Effector memory CD4-positive, alpha-beta T cell (primary cell): ENCODE results near the gene IGFL3.

Source experiments
- DNase-seq, 3 donors: peaks; one replicate each; pipeline ENCODE4 v3.0.0-alpha.2; 2020
- H3K27ac ChIP-seq: 2 replicates; pipeline ENCODE4 v1.7.0; 2013; ENCODE audit warnings: mild to moderate bottlenecking, low read length, moderate library complexity; ENCODE audit not compliant: insufficient read depth, poor library complexity, severe bottlenecking
- H3K27me3 ChIP-seq: replicated peaks from 2 replicates; pipeline ENCODE4 v1.7.0; 2013; ENCODE audit warnings: mild to moderate bottlenecking, low read length; ENCODE audit not compliant: insufficient read depth, control insufficient read depth, poor library complexity, severe bottlenecking
- H3K36me3 ChIP-seq: 2 replicates; pipeline ENCODE4 v1.7.0; 2013; ENCODE audit warnings: mild to moderate bottlenecking, low read length, moderate library complexity; ENCODE audit not compliant: control insufficient read depth, insufficient read depth
- H3K4me1 ChIP-seq: 2 replicates; pipeline ENCODE4 v1.7.0; 2013; ENCODE audit warnings: low read length, mild to moderate bottlenecking; ENCODE audit not compliant: control insufficient read depth, insufficient read depth, poor library complexity, severe bottlenecking
- H3K4me3 ChIP-seq: 2 replicates; pipeline ENCODE4 v1.7.0; 2013; ENCODE audit warnings: low read length, low read depth, mild to moderate bottlenecking; ENCODE audit not compliant: insufficient read depth, poor library complexity, severe bottlenecking
- H3K9me3 ChIP-seq: 2 replicates; pipeline ENCODE4 v1.7.0; 2013; ENCODE audit warnings: mild to moderate bottlenecking, low read length, moderate library complexity; ENCODE audit not compliant: control insufficient read depth

IGFL3 gene

DNA sequence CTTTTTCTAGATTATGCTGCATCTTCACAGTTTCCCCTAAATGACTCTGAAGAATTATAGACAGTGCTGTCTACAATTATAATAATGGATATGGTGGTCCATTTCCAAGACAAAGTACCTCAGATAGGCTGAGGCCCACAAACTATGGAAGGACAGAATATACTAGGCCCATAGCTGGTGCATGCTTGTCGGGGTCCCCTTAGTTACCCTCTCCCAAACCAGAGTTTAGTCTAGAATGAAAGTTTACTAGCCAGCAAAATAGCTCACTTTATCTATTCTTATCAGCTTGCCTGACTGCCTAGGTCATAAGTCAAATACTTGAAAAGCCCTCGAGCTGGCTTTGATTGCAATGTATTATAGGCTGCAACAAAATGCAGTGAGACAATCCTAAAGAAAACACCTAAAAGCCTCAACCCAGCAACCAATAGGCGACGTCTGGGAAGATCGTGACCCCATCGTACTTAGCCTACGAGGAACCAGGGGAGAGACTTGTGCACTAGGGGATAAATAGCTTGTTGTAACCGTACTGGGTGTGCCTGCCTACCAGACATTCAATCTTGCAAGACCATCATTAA is 22.8 kb upstream of the IGFL3 start:
- no peak for DNase-seq
- H3K27me3 ChIP-seq = no peaks in the 10 kb centered on the region

DNA sequence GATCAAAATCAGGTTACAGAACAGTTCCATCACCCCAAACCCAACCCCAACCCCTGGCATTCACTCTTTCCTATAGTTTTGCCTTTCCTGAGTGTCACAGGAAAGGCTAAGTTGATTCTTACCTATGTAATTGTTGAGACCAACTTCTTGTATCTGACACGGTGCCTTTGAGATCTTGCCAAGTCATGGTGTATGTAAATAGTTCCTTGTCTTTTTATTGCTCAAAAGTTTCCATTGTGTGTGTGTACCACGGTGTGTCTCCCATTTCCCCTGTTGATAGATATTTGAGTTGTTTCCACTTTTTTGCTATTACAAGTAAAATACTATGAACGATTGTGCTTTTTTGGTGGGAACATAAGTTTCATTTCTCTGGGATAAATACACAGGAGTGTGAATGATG is 20.3 kb upstream of the IGFL3 start:
- Histone ChIP-seq H3K4me3 (no peak overlapping the region), H3K36me3 (no peaks in the 10 kb centered on the region), H3K27ac (no peak overlapping the region), H3K27me3 (no peaks in the 10 kb centered on the region), H3K4me1 (no peaks in the 10 kb centered on the region), H3K9me3 (no peaks in the 10 kb centered on the region)
- no peak for DNase-seq

More for the DNA sequence above, 22.8 kb upstream of the IGFL3 start:
- H3K27ac ChIP-seq = no peak overlapping the region
- no peaks in the 10 kb centered on the region for H3K36me3 ChIP-seq
- no peaks in the 10 kb centered on the region for H3K4me1 ChIP-seq
- no peaks in the 10 kb centered on the region for H3K9me3 ChIP-seq
- no peak overlapping the region for H3K4me3 ChIP-seq

DNA sequence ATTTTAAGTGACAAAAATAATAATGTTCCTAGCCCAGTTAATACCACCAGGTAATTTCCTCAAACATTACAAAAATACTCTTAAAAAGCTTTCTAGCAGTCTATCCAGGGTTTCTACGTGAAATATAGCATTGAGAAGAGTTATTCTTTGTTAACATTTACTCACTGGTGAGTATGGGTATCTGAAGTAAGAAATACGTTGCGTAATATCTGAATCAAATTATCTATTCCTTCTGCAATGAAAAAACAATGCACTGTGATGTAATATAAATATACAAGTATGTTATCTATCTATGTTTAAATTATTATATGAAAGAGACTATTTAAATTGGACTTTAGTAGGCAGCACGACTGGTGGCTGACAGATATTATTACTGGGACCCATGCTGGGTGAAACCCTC is 17.8 kb upstream of the IGFL3 start:
- Histone ChIP-seq H3K36me3 (no peaks in the 10 kb centered on the region), H3K27ac (no peak overlapping the region), H3K4me1 (no peaks in the 10 kb centered on the region), H3K4me3 (no peak overlapping the region), H3K9me3 (no peaks in the 10 kb centered on the region), H3K27me3 (peaks cover 3% of the 10 kb centered on the region)
- no peak for DNase-seq

DNA sequence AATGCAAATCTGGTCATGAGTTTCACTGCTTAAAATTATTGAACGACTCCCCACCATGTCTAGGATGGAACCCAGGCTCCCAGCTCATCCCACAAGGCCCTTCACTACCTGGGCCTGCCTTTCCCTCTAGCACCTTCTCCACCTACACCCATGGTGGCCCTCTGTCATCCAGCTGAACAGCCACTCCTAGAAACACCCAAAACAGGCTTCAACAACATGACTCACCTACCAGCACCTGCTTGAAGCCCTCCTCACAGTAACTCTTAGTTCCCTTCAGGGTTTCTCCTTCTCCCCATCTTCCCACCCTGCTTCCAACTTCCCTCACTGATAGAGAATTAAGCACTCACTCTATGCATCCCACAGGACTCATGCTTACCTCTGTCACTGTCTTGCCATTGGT is 16.9 kb upstream of the IGFL3 start:
- DNase-seq = no peak
- no peak overlapping the region for H3K4me3 ChIP-seq
- H3K27me3 ChIP-seq = peaks cover 3% of the 10 kb centered on the region
- no peaks in the 10 kb centered on the region for H3K9me3 ChIP-seq
- H3K27ac ChIP-seq = no peak overlapping the region
- no peaks in the 10 kb centered on the region for H3K4me1 ChIP-seq
- no peaks in the 10 kb centered on the region for H3K36me3 ChIP-seq

DNA sequence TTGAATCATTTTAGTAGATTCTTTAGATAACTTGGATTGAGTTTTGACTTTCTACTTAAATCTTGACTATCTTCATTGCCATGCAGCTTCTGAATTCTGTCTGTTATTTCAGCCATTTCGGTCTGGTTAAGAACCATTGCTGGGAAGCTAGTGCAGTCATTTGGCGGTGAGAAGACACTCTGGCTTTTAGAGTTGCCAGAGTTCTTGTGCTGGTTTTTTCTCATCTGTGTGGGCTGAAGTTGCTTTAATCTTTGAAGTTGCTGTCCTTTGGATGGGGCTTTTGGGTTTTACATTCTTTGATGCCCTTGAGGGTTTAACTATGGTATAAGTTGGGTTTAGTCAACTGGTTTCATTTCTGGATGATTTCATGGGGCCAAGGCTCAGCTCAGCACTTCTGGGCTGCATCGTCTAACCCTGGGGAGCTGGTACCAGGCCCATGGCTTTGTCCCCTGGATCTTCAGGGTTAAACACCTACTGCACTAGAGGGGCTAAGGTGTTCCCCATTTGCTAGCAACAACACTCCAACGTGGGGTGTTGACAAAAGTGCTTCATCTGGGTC is 13.5 kb upstream of the IGFL3 start:
- no peak for DNase-seq

DNA sequence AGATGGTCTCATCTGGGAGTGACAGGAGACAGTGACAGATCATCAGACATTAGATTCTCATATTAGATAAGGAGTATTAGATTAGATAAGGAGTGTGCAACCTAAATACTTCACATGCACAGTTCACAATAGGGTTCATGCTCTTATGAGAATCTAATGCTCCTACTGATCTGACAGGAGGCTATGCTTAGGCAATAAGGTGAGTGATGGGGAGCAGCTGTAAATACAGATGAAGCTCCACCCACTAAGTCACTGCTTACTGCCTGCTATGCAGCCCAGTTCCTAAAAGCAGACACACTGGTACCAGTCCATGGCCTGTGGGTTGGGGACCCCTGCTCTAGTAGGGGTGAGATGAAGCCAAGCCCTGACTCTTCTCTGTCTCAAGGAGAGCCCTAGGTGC is 10.0 kb upstream of the IGFL3 start:
- Histone ChIP-seq H3K27me3 (peaks cover 5% of the 10 kb centered on the region), H3K4me1 (no peaks in the 10 kb centered on the region), H3K9me3 (no peaks in the 10 kb centered on the region), H3K4me3 (no peak overlapping the region), H3K36me3 (no peaks in the 10 kb centered on the region), H3K27ac (no peak overlapping the region)
- DNase-seq = no peak

More for the DNA sequence above, 13.5 kb upstream of the IGFL3 start:
- H3K4me3 ChIP-seq = no peak overlapping the region
- H3K27me3 ChIP-seq = peaks cover 3% of the 10 kb centered on the region
- no peak overlapping the region for H3K27ac ChIP-seq
- no peaks in the 10 kb centered on the region for H3K4me1 ChIP-seq
- H3K36me3 ChIP-seq = no peaks in the 10 kb centered on the region
- no peaks in the 10 kb centered on the region for H3K9me3 ChIP-seq

DNA sequence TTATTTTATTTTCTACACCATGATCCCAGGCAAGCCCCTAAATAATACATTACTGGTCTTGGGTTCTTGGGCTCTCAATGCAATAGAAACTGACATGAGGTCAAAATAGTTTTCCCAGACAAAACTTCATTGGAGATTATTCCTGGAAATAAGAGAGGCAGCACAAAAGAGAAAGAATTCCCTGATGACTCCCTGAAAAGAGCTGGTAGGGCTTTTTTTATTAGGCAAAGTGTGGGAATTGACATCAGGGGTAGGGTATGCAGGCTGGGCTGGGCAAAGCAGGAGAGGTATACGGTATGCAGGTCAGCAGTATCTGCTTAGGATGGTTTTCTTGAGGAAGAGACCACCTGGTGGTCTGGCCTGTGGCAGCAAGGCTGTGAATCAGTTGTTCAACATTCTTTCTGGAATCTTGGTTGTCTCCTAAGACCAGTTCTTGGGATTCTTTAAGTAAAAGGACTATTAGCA is 9.3 kb upstream of the IGFL3 start:
- no peak for DNase-seq
- peaks cover 5% of the 10 kb centered on the region for H3K27me3 ChIP-seq
- no peak overlapping the region for H3K4me3 ChIP-seq
- no peaks in the 10 kb centered on the region for H3K4me1 ChIP-seq
- no peaks in the 10 kb centered on the region for H3K36me3 ChIP-seq
- no peaks in the 10 kb centered on the region for H3K9me3 ChIP-seq
- no peak overlapping the region for H3K27ac ChIP-seq

DNA sequence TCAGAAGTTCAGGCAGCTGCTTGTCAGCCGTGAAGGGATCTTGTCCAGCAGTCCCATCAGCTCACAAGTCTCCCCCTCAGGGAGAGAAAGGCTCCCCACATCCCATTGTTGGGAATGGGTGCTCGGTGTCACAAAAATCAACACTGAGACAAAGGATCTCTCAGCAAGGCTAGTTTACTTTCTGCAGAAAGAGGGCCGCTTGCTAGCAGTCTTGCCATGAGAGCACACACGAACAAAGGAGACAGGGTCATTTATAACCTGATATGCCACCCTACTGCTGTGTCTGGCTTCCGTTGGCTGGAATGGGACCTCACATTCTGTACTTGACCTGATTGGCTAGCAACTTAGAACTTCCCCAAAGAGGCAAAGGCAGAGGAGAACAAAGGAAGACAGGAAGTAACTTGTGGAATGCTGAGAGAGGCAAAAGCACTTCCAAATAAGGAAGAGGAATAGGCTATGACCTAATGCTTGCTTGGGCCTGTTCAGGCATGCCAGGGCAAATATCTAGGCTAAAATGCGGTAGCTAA is 8.7 kb upstream of the IGFL3 start:
- H3K4me3 ChIP-seq = no peak overlapping the region
- H3K27ac ChIP-seq = no peak overlapping the region
- peaks cover 5% of the 10 kb centered on the region for H3K27me3 ChIP-seq
- no peaks in the 10 kb centered on the region for H3K4me1 ChIP-seq
- no peaks in the 10 kb centered on the region for H3K36me3 ChIP-seq
- H3K9me3 ChIP-seq = no peaks in the 10 kb centered on the region
- no peak for DNase-seq

DNA sequence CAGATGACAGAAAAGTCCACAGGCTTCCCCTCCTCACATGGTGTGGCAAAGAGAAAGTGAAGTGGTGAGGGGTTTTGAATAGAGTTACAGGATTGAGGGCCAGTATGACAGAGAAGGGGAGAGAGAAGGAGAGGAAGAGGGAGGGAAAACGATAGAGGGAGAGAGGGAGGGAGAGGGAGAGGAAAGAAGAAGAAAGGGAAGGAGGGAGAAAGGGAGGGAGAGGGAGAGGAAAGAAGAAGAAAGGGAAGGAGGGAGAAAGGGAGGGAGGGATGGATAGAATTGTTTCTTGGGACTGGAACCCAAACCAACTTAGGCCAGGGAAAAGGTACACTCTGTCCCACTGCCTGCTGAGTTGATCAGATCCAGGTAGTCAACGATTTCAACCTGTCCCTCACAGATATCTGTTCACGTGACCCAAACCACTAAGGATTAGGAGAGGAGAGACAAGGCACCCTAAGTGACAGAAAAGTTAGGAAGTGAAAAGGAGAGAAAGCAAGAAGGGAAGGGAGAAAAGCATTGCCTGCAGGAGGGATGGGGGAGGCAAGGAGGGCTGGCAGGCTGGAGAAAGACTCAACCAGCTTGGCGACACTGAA is 8.1 kb upstream of the IGFL3 start:
- H3K4me3 ChIP-seq = no peak overlapping the region

DNA sequence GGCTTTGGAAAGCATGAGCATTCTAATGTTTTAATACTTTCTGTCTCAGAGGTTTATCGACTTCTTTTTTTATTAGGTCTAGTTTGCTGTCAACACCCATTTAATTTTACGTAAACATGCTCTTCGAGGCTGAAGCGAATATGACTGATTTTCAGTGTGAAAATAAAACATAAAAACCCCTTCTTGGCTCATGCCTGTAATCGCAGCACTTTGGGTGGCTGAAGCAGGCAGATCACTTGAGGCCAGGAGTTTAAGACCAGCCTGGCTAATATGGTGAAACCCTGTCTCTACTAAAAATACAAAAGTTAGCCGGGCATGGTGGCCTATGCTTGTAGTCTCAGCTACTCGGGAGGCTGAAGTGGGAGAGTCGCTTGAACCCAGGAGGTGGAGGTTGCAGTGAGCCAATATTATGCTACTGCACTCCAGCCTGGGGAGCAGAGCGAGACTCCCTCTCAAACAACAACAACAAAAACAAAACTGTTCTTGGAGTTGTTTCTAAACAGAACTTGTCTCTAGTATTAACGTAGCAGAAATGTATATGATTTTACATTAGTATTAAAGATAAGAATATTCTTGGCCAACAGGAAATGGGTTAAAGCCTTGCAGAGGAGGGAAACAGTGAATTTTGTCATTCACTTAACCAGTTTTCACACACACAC is 7.1 kb upstream of the IGFL3 start:
- Histone ChIP-seq H3K9me3 (no peaks in the 10 kb centered on the region), H3K4me3 (no peak overlapping the region), H3K36me3 (no peaks in the 10 kb centered on the region), H3K27me3 (peaks cover 3% of the 10 kb centered on the region), H3K27ac (no peak overlapping the region), H3K4me1 (no peaks in the 10 kb centered on the region)
- DNase-seq = no peak

More for the DNA sequence above, 8.1 kb upstream of the IGFL3 start:
- Histone ChIP-seq H3K4me1 (no peaks in the 10 kb centered on the region), H3K36me3 (no peaks in the 10 kb centered on the region), H3K9me3 (no peaks in the 10 kb centered on the region), H3K27ac (no peak overlapping the region), H3K27me3 (peaks cover 3% of the 10 kb centered on the region)
- DNase-seq = no peak
